ENCODE measurements around the gene RAN.

RAN gene

GRCh38 chr12:130920723-130921381 lies 49.0 kb downstream of the RAN start:
- no peak for DNase-seq
- no peak for TF ChIP-seq GATA1 (IDR thresholded peaks at IDR 0.05; ENCODE audit: low read depth, low read length)
- TF ChIP-seq POLR2A (IDR thresholded peaks at IDR 0.05; ENCODE audit: low read length) = no peak

- TF ChIP-seq GATA1 (IDR thresholded peaks at IDR 0.05; ENCODE audit: low read depth, low read length) (no peak), POLR2A (IDR thresholded peaks at IDR 0.05; ENCODE audit: low read length) (no peak)
- DNase-seq = no peak
Observed at GRCh38 chr12:130922511-130922953, 50.7 kb downstream of the RAN start.

- TF ChIP-seq POLR2A (IDR thresholded peaks at IDR 0.05; ENCODE audit: low read length) (no peak), GATA1 (IDR thresholded peaks at IDR 0.05; ENCODE audit: low read depth, low read length) (no peak)
- DNase-seq = no peak
Observed at GRCh38 chr12:130924966-130925665, 53.2 kb downstream of the RAN start.

GRCh38 chr12:130925666-130926015 lies 53.8 kb downstream of the RAN start:
- no peak for TF ChIP-seq GATA1 (IDR thresholded peaks at IDR 0.05; ENCODE audit: low read depth, low read length)
- no peak for TF ChIP-seq POLR2A (IDR thresholded peaks at IDR 0.05; ENCODE audit: low read length)
- DNase-seq = no peak
